ENCODE measurements around the gene MRGPRX1.

DNA sequence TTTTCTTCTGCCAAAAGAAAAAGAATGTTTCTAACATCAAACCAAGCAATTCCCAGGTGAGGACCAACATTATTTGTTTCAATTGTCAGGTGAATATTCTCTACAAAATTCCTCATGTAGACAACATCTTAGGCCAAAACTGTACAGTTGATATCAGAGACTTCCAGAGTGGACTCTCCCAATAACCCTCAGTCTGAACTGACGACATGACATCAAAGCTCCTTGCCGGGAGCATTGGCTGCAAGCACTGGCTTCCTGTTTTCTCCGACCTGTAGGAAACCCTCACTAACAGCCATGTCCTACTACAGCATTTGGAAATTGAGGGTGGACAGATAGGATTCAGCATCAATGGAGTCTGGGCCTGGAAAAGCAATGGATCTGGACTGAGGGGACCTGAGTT, 30.5 kb upstream of the MRGPRX1 start:
- TF ChIP-seq POLR2A (IDR thresholded peaks at IDR 0.05; ENCODE audit: low read depth, low read length) (no peak), TAF1 (IDR thresholded peaks at IDR 0.05; ENCODE audit: borderline replicate concordance, low read depth, low read length) (no peak), POLR2AphosphoS5 (IDR thresholded peaks at IDR 0.05; ENCODE audit: low read depth, low read length) (no peak)
